Choroid plexus epithelial cell (primary cell): Measurements from ENCODE around the gene STK36.

Source experiments
- DNase-seq: peaks from one replicate; pipeline ENCODE4 v3.0.0-alpha.2; 2010; ENCODE audit warnings: low read depth
- H3K4me3 ChIP-seq: 2 replicates; pipeline ENCODE4 v1.5.1; 2011; ENCODE audit warnings: low read depth, mild to moderate bottlenecking, control low read depth, low read length, moderate library complexity
- TF ChIP-seq, protein P1 (sequence below): conservative IDR thresholded peaks from 2 replicates; pipeline ENCODE4 v1.5.1; 2011; ENCODE audit warnings: low read depth, mild to moderate bottlenecking, control low read depth, inconsistent platforms, low read length, moderate library complexity

Gene STK36

GRCh38 chr2:218631837-218632236 lies 40.0 kb upstream of the STK36 start:
- TF ChIP-seq, protein P1, sequence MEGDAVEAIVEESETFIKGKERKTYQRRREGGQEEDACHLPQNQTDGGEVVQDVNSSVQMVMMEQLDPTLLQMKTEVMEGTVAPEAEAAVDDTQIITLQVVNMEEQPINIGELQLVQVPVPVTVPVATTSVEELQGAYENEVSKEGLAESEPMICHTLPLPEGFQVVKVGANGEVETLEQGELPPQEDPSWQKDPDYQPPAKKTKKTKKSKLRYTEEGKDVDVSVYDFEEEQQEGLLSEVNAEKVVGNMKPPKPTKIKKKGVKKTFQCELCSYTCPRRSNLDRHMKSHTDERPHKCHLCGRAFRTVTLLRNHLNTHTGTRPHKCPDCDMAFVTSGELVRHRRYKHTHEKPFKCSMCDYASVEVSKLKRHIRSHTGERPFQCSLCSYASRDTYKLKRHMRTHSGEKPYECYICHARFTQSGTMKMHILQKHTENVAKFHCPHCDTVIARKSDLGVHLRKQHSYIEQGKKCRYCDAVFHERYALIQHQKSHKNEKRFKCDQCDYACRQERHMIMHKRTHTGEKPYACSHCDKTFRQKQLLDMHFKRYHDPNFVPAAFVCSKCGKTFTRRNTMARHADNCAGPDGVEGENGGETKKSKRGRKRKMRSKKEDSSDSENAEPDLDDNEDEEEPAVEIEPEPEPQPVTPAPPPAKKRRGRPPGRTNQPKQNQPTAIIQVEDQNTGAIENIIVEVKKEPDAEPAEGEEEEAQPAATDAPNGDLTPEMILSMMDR: no peak
- peak; percentile 23 for DNase-seq
- H3K4me3 ChIP-seq: no peak overlapping the region

DNA sequence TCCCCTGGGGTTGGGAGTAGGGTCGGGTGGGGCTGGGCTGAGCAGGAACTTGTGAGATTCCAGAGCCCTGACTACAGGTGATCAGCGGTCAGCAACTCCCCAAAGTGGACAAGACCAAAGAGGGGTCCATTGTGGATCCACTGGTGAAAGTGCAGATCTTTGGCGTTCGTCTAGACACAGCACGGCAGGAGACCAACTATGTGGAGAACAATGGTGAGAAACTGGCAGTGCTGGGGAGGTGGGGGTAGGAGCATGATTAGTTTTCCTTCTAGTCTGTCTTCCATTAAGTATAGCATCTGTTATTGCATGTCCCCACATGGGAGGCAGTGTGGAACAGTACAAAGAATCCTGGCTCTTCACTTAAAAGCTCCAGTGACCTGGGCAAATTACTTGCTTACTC lies 36.2 kb upstream of the STK36 start:
- H3K4me3 ChIP-seq: no peak overlapping the region
- TF ChIP-seq, protein P1: no peak
- DNase-seq: no peak

GRCh38 chr2:218638372-218638771 lies 33.5 kb upstream of the STK36 start:
- no peak for DNase-seq
- TF ChIP-seq, protein P1: no peak
- H3K4me3 ChIP-seq: no peak overlapping the region

GRCh38 chr2:218642121-218642656 lies 29.7 kb upstream of the STK36 start:
- no peak overlapping the region for H3K4me3 ChIP-seq
- DNase-seq: no peak
- TF ChIP-seq, protein P1: no peak

GRCh38 chr2:218642786-218643185 lies 29.1 kb upstream of the STK36 start:
- no peak overlapping the region for H3K4me3 ChIP-seq
- TF ChIP-seq, protein P1: no peak
- no peak for DNase-seq

- TF ChIP-seq, protein P1: no peak
- H3K4me3 ChIP-seq: no peak overlapping the region
- DNase-seq: no peak
Measured at GRCh38 chr2:218643751-218644310, 28.1 kb upstream of the STK36 start.

GRCh38 chr2:218644721-218645120 lies 27.2 kb upstream of the STK36 start:
- no peak for DNase-seq

More at GRCh38 chr2:218644721-218645120, 27.2 kb upstream of the STK36 start:
- H3K4me3 ChIP-seq: no peak overlapping the region
- TF ChIP-seq, protein P1: peak; percentile 8
